ENCODE measurements around the gene TEX261.
"Not testable (repeated sequence)": the region's sequence is repeated elsewhere in the genome, so short reads cannot be mapped to it uniquely, and the experiment has no call there.

Gene TEX261

GRCh38 chr2:70999931-71000330, 5.3 kb upstream of the TEX261 start:
- DNase-seq = not testable (repeated sequence)

- DNase-seq = no peak
These were observed 4.7 kb upstream of the TEX261 start for GRCh38 chr2:70999362-70999761.

- not testable (repeated sequence) for DNase-seq
These were observed 4.2 kb upstream of the TEX261 start for GRCh38 chr2:70998885-70999284.

GRCh38 chr2:70995426-70995729, 705 bp upstream of the TEX261 start:
- no peak for DNase-seq

GRCh38 chr2:70994009-70994698, 519 bp downstream of the TEX261 start:
- no peak for DNase-seq

- no peak for DNase-seq
These were observed 1.5 kb downstream of the TEX261 start for GRCh38 chr2:70992945-70993853.

GRCh38 chr2:70991742-70992141, 2.9 kb downstream of the TEX261 start:
- DNase-seq = no peak

- DNase-seq = no peak
These were observed 3.5 kb downstream of the TEX261 start for GRCh38 chr2:70991142-70991541.

GRCh38 chr2:70990216-70990615, 4.5 kb downstream of the TEX261 start:
- no peak for DNase-seq

- no peak for DNase-seq
These were observed 5.7 kb downstream of the TEX261 start for GRCh38 chr2:70988726-70989648.

GRCh38 chr2:70988151-70988550, 6.5 kb downstream of the TEX261 start:
- DNase-seq = no peak

- no peak for DNase-seq
These were observed 7.3 kb downstream of the TEX261 start for GRCh38 chr2:70987386-70987785.

GRCh38 chr2:70986499-70987189, 8.0 kb downstream of the TEX261 start:
- no peak for DNase-seq

GRCh38 chr2:70985956-70986355, 8.7 kb downstream of the TEX261 start:
- DNase-seq = no peak

GRCh38 chr2:70985283-70985688, 9.4 kb downstream of the TEX261 start:
- DNase-seq = no peak

GRCh38 chr2:70984576-70985282, 9.9 kb downstream of the TEX261 start:
- DNase-seq = no peak

- no peak for DNase-seq
These were observed 10.5 kb downstream of the TEX261 start for GRCh38 chr2:70984228-70984575.

- DNase-seq = no peak
These were observed 11.0 kb downstream of the TEX261 start for GRCh38 chr2:70983506-70984227.

- DNase-seq = no peak
These were observed 11.7 kb downstream of the TEX261 start for GRCh38 chr2:70982971-70983370.

GRCh38 chr2:70981866-70982810, 12.5 kb downstream of the TEX261 start:
- no peak for DNase-seq
